Measurements from ENCODE around the gene GORASP2.
A peak's percentile ranks its signal among the peaks of the same experiment; 100 is the strongest.

GORASP2 gene

DNA sequence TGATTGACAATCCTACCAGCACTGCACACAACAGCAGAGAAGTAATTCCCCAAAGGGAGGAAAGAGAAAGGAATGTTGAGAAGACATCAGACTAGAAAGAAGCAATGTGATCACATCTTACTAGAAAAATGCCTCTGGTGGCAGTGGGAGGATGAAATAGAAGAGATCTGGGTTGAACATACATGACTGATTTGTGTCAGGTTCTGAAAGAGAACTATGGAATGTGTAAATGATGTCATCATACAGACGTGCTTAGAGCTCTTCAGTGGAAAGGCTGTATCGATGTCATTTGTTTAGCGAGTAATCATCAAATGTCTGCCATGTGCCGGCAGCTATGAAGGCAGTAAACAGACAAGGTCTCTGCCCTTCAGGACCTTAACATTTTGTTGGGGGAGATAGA is 24.9 kb downstream of the GORASP2 start:
- DNase-seq (ENCODE audit: extremely low read depth, low read depth): no peak
- no peak overlapping the region for H3K4me3 ChIP-seq (replicated peaks; ENCODE audit: low read depth, low read length)
- TF ChIP-seq, protein P1, sequence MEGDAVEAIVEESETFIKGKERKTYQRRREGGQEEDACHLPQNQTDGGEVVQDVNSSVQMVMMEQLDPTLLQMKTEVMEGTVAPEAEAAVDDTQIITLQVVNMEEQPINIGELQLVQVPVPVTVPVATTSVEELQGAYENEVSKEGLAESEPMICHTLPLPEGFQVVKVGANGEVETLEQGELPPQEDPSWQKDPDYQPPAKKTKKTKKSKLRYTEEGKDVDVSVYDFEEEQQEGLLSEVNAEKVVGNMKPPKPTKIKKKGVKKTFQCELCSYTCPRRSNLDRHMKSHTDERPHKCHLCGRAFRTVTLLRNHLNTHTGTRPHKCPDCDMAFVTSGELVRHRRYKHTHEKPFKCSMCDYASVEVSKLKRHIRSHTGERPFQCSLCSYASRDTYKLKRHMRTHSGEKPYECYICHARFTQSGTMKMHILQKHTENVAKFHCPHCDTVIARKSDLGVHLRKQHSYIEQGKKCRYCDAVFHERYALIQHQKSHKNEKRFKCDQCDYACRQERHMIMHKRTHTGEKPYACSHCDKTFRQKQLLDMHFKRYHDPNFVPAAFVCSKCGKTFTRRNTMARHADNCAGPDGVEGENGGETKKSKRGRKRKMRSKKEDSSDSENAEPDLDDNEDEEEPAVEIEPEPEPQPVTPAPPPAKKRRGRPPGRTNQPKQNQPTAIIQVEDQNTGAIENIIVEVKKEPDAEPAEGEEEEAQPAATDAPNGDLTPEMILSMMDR (IDR thresholded peaks at IDR 0.05; ENCODE audit: low read depth, low read length, missing control alignments): no peak

DNA sequence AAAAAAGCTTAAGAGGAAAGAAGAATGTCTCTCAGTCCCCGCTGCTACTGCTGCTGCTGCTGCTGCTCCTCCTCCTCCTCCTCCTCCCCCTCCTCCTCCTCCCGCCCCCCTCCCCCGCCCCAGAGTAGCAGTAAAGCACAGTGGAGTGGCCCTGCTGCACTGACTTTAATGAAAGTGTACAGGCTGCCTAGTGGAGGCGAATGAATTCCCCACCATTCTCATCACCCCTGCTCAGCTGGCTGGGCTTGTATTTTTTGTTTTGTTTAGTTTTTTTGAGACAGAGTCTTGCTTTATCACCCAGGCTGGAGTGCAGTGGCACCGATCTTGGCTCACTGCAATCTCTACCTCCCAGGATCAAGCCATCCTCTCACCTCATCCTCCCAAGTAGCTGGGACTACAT is 34.3 kb downstream of the GORASP2 start:
- no peak overlapping the region for H3K4me3 ChIP-seq (replicated peaks; ENCODE audit: low read depth, low read length)
- no peak for DNase-seq (ENCODE audit: extremely low read depth, low read depth)
- TF ChIP-seq, protein P1 (IDR thresholded peaks at IDR 0.05; ENCODE audit: low read depth, low read length, missing control alignments): no peak

DNA sequence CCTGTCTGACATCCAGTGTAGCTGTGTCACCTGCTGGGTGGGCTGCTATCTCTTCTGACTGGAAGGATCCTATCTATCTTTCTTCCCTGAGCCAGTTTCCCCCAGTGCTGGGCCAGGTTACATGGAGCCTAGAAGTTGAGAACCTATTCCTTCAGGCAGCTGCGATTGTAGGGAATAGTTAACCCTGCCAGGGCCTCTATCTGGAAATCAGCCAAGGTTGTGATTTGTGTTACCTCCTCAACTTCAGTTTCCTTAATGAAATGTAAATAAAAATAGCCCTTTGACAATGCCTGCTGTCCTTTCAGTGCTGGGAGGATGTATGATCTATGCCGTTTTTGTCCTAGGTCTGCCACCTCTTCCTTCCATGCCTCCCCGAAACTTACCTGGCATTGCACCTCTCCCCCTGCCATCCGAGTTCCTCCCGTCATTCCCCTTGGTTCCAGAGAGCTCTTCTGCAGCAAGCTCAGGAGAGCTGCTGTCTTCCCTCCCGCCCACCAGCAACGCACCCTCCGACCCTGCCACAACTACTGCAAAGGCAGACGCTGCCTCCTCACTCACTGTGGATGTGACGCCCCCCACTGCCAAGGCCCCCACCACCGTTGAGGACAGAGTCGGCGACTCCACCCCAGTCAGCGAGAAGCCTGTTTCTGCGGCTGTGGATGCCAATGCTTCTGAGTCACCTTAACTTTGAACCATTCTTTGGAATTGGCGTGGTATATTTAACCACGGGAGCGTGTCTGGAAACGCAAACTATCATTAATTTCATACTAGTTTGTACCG is 36.6 kb downstream of the GORASP2 start:
- TF ChIP-seq, protein P1 (IDR thresholded peaks at IDR 0.05; ENCODE audit: low read depth, low read length, missing control alignments): no peak
- no peak overlapping the region for H3K4me3 ChIP-seq (replicated peaks; ENCODE audit: low read depth, low read length)
- DNase-seq (ENCODE audit: extremely low read depth, low read depth): no peak

DNA sequence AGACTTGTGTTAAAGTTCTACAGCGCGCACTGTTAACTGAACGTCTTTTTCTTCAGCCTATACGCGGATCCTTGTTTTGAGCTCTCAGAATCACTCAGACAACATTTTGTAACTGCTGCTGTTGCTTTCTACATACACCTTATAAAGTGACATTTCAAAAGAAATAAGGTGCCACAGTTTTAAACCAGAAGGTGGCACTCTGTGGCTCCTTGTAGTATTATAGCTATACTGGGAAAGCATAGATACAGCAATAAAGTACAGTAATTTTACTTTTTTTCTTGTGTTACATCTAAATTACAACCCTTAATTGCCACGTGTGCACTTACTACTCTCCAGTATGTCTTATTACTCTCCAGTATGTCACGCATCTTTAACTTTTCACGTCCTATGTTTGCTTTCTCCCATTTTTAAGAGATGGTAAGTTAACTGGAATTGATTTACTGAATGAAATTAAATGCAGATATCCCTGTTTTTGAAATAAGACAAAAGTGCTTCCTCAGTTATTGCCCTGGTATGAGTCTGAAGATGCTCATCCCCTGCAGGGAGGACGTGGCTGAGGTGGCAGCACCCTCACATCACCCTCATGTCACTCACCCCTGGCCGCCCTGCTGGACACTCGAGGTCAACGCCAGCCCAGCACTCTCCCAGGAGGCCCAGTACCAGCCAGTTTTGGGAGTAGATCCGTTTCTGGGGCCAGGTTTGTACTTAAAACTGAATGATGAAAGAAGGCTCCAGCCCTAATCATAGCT is 37.8 kb downstream of the GORASP2 start:
- DNase-seq (ENCODE audit: extremely low read depth, low read depth): no peak
- TF ChIP-seq, protein P1 (IDR thresholded peaks at IDR 0.05; ENCODE audit: low read depth, low read length, missing control alignments): peak; percentile 18
- no peak overlapping the region for H3K4me3 ChIP-seq (replicated peaks; ENCODE audit: low read depth, low read length)

DNA sequence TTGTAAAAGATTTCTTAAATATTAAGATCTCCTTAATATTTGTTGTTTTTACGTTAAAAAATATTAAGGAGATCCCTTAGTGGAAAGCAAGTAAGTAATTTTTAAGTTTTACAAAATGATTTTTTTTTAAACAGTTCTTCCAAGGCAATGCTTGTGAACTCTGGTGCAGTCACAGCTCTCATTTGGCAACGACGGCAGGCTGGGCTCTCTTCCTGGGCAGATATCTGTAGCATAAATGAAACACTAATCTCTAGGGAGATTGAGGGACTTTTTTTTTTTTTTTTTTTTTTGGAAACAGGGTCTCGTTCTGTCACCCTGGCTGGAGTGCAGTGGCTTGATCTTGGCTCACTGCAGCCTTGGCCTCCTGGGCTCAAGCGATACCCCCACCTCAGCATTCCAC is 38.5 kb downstream of the GORASP2 start:
- DNase-seq (ENCODE audit: extremely low read depth, low read depth): no peak
- H3K4me3 ChIP-seq (replicated peaks; ENCODE audit: low read depth, low read length): no peak overlapping the region
- TF ChIP-seq, protein P1 (IDR thresholded peaks at IDR 0.05; ENCODE audit: low read depth, low read length, missing control alignments): no peak

DNA sequence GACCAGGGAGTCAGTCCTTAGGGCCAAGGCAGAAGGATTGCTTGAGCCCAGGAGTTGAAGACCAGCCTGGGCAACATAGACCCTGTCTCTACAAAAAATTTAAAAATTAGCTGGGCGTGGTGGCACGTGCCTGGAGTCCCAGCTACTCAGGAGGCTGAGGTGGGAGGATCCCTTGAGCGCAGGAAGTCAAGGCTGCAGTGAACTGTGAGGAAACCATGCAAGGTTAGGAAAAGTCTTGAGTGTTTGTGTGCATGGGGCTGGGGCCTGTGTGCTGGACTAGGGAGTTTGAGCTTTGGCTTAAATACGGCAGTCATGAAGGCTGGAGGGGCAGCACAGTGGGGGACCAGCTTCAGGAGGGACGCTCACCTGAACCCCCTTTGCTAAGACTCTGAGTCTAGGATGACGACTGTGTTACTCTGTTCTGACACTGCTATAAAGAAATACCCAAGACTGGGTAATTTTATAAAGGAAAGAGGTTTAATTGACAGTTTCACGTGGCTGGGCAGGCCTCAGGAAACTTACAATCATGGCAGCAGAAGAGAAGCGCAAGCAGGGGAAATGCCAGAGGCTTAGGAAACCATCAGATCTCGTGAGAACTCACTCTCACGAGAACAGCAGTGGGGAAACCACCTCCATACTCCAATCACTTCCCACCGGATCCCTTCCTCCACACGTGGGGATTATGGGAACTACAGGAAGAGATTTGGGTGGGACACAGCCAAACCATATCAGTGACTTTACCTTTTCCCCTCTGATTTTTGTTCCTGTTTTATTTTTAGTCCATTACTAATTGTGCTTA is 39.4 kb downstream of the GORASP2 start:
- TF ChIP-seq, protein P1 (IDR thresholded peaks at IDR 0.05; ENCODE audit: low read depth, low read length, missing control alignments): no peak
- DNase-seq (ENCODE audit: extremely low read depth, low read depth): no peak
- no peak overlapping the region for H3K4me3 ChIP-seq (replicated peaks; ENCODE audit: low read depth, low read length)

Measured in HFF-Myc (cell line).